GM18499 (cell line): ENCODE data around the gene PAXIP1.
A peak's percentile ranks its signal among the peaks of the same experiment; 100 is the strongest.

Experiments used
- ATAC-seq: cut with Tn5 transposase; IDR thresholded peaks from one replicate; pipeline ENCODE4 v1.9.1; 2021; ENCODE audit warnings: moderate number of reproducible peaks; ENCODE audit not compliant: insufficient read depth, unreplicated experiment

The PAXIP1 gene

GRCh38 chr7:154914308-154914995 lies 88.5 kb downstream of the PAXIP1 start:
- no peak for ATAC-seq

GRCh38 chr7:154913638-154914307 lies 89.2 kb downstream of the PAXIP1 start:
- ATAC-seq, result peak; percentile 90

- no peak for ATAC-seq
Measured at GRCh38 chr7:154912871-154913637, 89.9 kb downstream of the PAXIP1 start.

GRCh38 chr7:154911862-154912455 lies 91.0 kb downstream of the PAXIP1 start:
- no peak for ATAC-seq

GRCh38 chr7:154911411-154911810 lies 91.5 kb downstream of the PAXIP1 start:
- ATAC-seq, result no peak

GRCh38 chr7:154910977-154911376 lies 91.9 kb downstream of the PAXIP1 start:
- ATAC-seq, result no peak

GRCh38 chr7:154910125-154910524 lies 92.8 kb downstream of the PAXIP1 start:
- no peak for ATAC-seq

- no peak for ATAC-seq
Measured at GRCh38 chr7:154909241-154910105, 93.5 kb downstream of the PAXIP1 start.

- ATAC-seq, result no peak
Measured at GRCh38 chr7:154907651-154908620, 95.0 kb downstream of the PAXIP1 start.

- no peak for ATAC-seq
Measured at GRCh38 chr7:154906736-154907355, 96.1 kb downstream of the PAXIP1 start.

GRCh38 chr7:154906201-154906600 lies 96.7 kb downstream of the PAXIP1 start:
- no peak for ATAC-seq

GRCh38 chr7:154905615-154906014 lies 97.3 kb downstream of the PAXIP1 start:
- no peak for ATAC-seq

GRCh38 chr7:154905146-154905545 lies 97.8 kb downstream of the PAXIP1 start:
- ATAC-seq, result no peak

- no peak for ATAC-seq
Measured at GRCh38 chr7:154903083-154903731, 99.7 kb downstream of the PAXIP1 start.

- no peak for ATAC-seq
Measured at GRCh38 chr7:154902600-154903082, 100.3 kb downstream of the PAXIP1 start.

- ATAC-seq, result no peak
Measured at GRCh38 chr7:154899862-154900261, 103.1 kb downstream of the PAXIP1 start.

- no peak for ATAC-seq
Measured at GRCh38 chr7:154898973-154899855, 103.7 kb downstream of the PAXIP1 start.
